SW480 (cell line): ENCODE results near the gene MRPL3.
A peak's percentile ranks its signal among the peaks of the same experiment; 100 is the strongest.

ENCODE experiments used
- DNase-seq: peaks from one replicate; pipeline ENCODE4 v3.0.0-alpha.2; 2016; ENCODE audit warnings: low spot score

Gene MRPL3

GRCh38 chr3:131502530-131503319 lies at the start of gene MRPL3:
TSS of gene MRPL3 (minus strand) at chr3:131502971. CDS start at chr3:131502821, 150 bp downstream.
- DNase-seq: peak; percentile 86

- no peak for DNase-seq
Observed at GRCh38 chr3:131551761-131552160, 49.0 kb upstream of the MRPL3 start.

GRCh38 chr3:131550562-131551465 lies 48.0 kb upstream of the MRPL3 start:
- no peak for DNase-seq

GRCh38 chr3:131549340-131549739 lies 46.6 kb upstream of the MRPL3 start:
- no peak for DNase-seq

GRCh38 chr3:131547585-131547984 lies 44.8 kb upstream of the MRPL3 start:
- no peak for DNase-seq

GRCh38 chr3:131546441-131546840 lies 43.7 kb upstream of the MRPL3 start:
- no peak for DNase-seq

- DNase-seq: no peak
Observed at GRCh38 chr3:131544557-131544956, 41.8 kb upstream of the MRPL3 start.

GRCh38 chr3:131543714-131544113 lies 40.9 kb upstream of the MRPL3 start:
- peak; percentile 17 for DNase-seq

- DNase-seq: no peak
Observed at GRCh38 chr3:131541288-131541687, 38.5 kb upstream of the MRPL3 start.

GRCh38 chr3:131540821-131541220 lies 38.0 kb upstream of the MRPL3 start:
- DNase-seq: no peak

GRCh38 chr3:131540143-131540542 lies 37.4 kb upstream of the MRPL3 start:
- DNase-seq: no peak

GRCh38 chr3:131538968-131539367 lies 36.2 kb upstream of the MRPL3 start:
- DNase-seq: no peak

- no peak for DNase-seq
Observed at GRCh38 chr3:131537531-131537930, 34.8 kb upstream of the MRPL3 start.

- no peak for DNase-seq
Observed at GRCh38 chr3:131535596-131535995, 32.8 kb upstream of the MRPL3 start.

GRCh38 chr3:131535131-131535530 lies 32.4 kb upstream of the MRPL3 start:
- DNase-seq: no peak

- DNase-seq: no peak
Observed at GRCh38 chr3:131532645-131533044, 29.9 kb upstream of the MRPL3 start.

GRCh38 chr3:131530843-131531242 lies 28.1 kb upstream of the MRPL3 start:
- no peak for DNase-seq

- no peak for DNase-seq
Observed at GRCh38 chr3:131530388-131530787, 27.6 kb upstream of the MRPL3 start.

- no peak for DNase-seq
Observed at GRCh38 chr3:131526801-131527347, 24.1 kb upstream of the MRPL3 start.

GRCh38 chr3:131518680-131519079 lies 15.9 kb upstream of the MRPL3 start:
- DNase-seq: no peak

- DNase-seq: no peak
Observed at GRCh38 chr3:131505421-131505820, 2.6 kb upstream of the MRPL3 start.

GRCh38 chr3:131503320-131503635 lies 507 bp upstream of the MRPL3 start:
- no peak for DNase-seq

GRCh38 chr3:131501949-131502348 lies 822 bp downstream of the MRPL3 start:
- DNase-seq: no peak
